Fibroblast of lung (primary cell): ENCODE measurements around the gene CHRM5. TPM values are rescaled to one million over a fixed set of nuclear protein-coding genes. Genes with fewer than 3 reads are reported as not detected.

Experiments used
- DNase-seq, 2 donors: peaks; one replicate each; pipeline versions ENCODE4 v3.0.0 to v3.0.0-alpha.2; 2010; ENCODE audit warnings: low read depth in 2 of 2
- H2AFZ ChIP-seq: 2 replicates; pipeline ENCODE4 v1.5.1; 2012; ENCODE audit warnings: low read length, control low read depth, inconsistent platforms
- H3K27ac ChIP-seq: 2 replicates; pipeline ENCODE4 v1.5.1; 2011; ENCODE audit warnings: low read length, control low read depth; ENCODE audit not compliant: insufficient read depth
- H3K27me3 ChIP-seq: 2 replicates; pipeline ENCODE4 v1.5.1; 2011; ENCODE audit warnings: mild to moderate bottlenecking, low read length; ENCODE audit not compliant: control insufficient read depth, insufficient read depth
- H3K36me3 ChIP-seq: 2 replicates; pipeline ENCODE4 v1.5.1; 2011; ENCODE audit warnings: low read length; ENCODE audit not compliant: control insufficient read depth, insufficient read depth
- H3K4me1 ChIP-seq: 2 replicates; pipeline ENCODE4 v1.5.1; 2011; ENCODE audit warnings: low read length; ENCODE audit not compliant: control insufficient read depth, insufficient read depth; ENCODE audit errors: extremely low read depth
- H3K4me2 ChIP-seq: 2 replicates; pipeline ENCODE4 v1.5.1; 2011; ENCODE audit warnings: low read length, control low read depth; ENCODE audit not compliant: insufficient read depth; ENCODE audit errors: extremely low read depth
- H3K4me3 ChIP-seq, 4 experiments: fragments of 200-600 bp in 1 of 4; sonication (generic) in 1 of 4; replicated peaks in 1 of 4; 2 replicates each; pipeline ENCODE4 v1.5.1; 2011 to 2016; ENCODE audit warnings: low read length in 4 of 4, low read depth in 3 of 4, mild to moderate bottlenecking in 3 of 4, control low read depth in 2 of 4, inconsistent platforms in 1 of 4, mixed read lengths in 1 of 4; ENCODE audit not compliant: insufficient read depth in 1 of 4; ENCODE audit errors: control extremely low read depth in 1 of 4
- H3K79me2 ChIP-seq: 2 replicates; pipeline ENCODE4 v1.5.1; 2012; ENCODE audit warnings: mild to moderate bottlenecking, low read length, inconsistent platforms; ENCODE audit not compliant: control insufficient read depth, insufficient read depth
- H3K9ac ChIP-seq: 2 replicates; pipeline ENCODE4 v1.5.1; 2011; ENCODE audit warnings: mild to moderate bottlenecking, low read length, control low read depth; ENCODE audit not compliant: insufficient read depth
- H3K9me3 ChIP-seq: 2 replicates; pipeline ENCODE4 v1.5.1; 2012; ENCODE audit warnings: low read depth, low read length; ENCODE audit not compliant: control insufficient read depth, insufficient read depth
- H4K20me1 ChIP-seq: 2 replicates; pipeline ENCODE4 v1.5.1; 2011; ENCODE audit warnings: low read length; ENCODE audit not compliant: control insufficient read depth, insufficient read depth; ENCODE audit errors: extremely low read depth
- EZH2 ChIP-seq: IDR thresholded peaks from 2 replicates; pipeline ENCODE4 v1.5.1; 2012; ENCODE audit warnings: low read length, control low read depth, mild to moderate bottlenecking; ENCODE audit errors: missing control alignments
- polyA plus RNA-seq, 2 donors: library from polyadenylated mRNA; depleted of rRNA in 1 of 2; stranded (reverse) in 1 of 2; unstranded in 1 of 2; fragments of >200 nt; gene quantifications; 2 replicates each; pipeline ENCODE4 v1.2.1, GENCODE V29; 2011 to 2012; ENCODE audit warnings: missing spikeins in 1 of 2
- total RNA-seq: library from RNA; depleted of rRNA; stranded (reverse); fragments of >200 nt; gene quantifications from 2 replicates; pipeline ENCODE4 v1.2.1, GENCODE V29; 2014
- TF ChIP-seq, protein P1 (sequence below), 2 donors: IDR thresholded peaks in 1 of 2; conservative IDR thresholded peaks in 1 of 2; 1 replicate in 1 of 2; 2 replicates in 1 of 2; pipeline ENCODE4 v1.5.1; 2011 to 2012; ENCODE audit warnings: low read length in 2 of 2, control low read depth in 1 of 2, inconsistent platforms in 1 of 2, low read depth in 1 of 2, mild to moderate bottlenecking in 1 of 2

The CHRM5 gene
- total and polyA plus RNA-seq, 2 donors (not counting 1 experiment from before 2014, with no cell fraction given): 0.03 TPM; not detected in 1

DNA sequence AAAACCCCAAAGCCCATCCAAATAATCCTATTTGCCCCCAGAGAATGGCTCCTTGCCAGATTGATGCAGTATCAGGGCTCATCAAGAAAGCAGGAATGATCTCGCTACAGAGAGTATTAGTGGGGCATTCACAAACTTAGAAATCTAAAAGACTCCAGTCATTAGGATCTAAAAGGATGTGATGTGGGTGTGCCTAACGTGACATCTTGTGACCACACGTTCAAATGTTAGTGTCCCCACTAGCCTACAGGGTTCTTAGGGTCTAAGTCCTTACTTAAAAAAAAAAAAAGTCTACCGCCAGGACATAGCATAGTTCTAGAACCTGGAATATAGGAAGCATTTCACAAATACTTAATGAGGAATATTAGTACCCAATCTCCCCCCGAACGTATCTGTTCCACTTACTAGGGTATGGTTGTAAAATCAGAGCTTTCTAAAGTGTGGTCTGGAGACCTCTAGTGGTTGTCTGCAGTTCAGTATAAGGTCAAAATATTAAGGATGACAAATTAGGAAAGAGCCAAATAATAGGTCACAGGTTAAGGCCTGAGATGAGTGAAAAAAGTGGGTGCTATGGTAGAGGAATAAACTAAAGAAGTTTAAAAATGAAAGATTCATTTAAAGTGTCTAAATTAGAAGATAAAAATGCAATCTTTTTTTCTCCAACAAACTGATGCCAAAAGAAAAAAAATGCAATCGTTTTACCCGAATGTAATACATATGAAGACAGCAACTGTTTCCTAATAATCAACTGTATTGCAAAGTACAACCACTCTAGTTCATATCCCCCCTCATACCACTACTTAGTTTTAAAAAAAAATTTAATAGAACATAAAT is 4.2 kb upstream of the CHRM5 start:
- no peaks in the 10 kb centered on the region for H3K36me3 ChIP-seq
- no peak overlapping the region for H3K4me2 ChIP-seq
- no peaks in the 10 kb centered on the region for H3K9me3 ChIP-seq
- no peak overlapping the region for H3K4me3 ChIP-seq
- H3K9ac ChIP-seq: no peak overlapping the region
- no peak overlapping the region for H2AFZ ChIP-seq
- H4K20me1 ChIP-seq: no peaks in the 10 kb centered on the region
- TF ChIP-seq, protein P1, sequence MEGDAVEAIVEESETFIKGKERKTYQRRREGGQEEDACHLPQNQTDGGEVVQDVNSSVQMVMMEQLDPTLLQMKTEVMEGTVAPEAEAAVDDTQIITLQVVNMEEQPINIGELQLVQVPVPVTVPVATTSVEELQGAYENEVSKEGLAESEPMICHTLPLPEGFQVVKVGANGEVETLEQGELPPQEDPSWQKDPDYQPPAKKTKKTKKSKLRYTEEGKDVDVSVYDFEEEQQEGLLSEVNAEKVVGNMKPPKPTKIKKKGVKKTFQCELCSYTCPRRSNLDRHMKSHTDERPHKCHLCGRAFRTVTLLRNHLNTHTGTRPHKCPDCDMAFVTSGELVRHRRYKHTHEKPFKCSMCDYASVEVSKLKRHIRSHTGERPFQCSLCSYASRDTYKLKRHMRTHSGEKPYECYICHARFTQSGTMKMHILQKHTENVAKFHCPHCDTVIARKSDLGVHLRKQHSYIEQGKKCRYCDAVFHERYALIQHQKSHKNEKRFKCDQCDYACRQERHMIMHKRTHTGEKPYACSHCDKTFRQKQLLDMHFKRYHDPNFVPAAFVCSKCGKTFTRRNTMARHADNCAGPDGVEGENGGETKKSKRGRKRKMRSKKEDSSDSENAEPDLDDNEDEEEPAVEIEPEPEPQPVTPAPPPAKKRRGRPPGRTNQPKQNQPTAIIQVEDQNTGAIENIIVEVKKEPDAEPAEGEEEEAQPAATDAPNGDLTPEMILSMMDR (conservative IDR thresholded peaks at IDR 0.05 in 1 of 2, IDR thresholded peaks at IDR 0.05 in 1 of 2; ENCODE audit: low read depth in 1 of 2, low read length in 2 of 2): peak; percentile 73 to 77
- no peak for TF ChIP-seq EZH2
- no peaks in the 10 kb centered on the region for H3K4me1 ChIP-seq
- no peak overlapping the region for H3K27ac ChIP-seq
- no peaks in the 10 kb centered on the region for H3K79me2 ChIP-seq
- DNase-seq: peak; percentile 29 to 56
- no peaks in the 10 kb centered on the region for H3K27me3 ChIP-seq

DNA sequence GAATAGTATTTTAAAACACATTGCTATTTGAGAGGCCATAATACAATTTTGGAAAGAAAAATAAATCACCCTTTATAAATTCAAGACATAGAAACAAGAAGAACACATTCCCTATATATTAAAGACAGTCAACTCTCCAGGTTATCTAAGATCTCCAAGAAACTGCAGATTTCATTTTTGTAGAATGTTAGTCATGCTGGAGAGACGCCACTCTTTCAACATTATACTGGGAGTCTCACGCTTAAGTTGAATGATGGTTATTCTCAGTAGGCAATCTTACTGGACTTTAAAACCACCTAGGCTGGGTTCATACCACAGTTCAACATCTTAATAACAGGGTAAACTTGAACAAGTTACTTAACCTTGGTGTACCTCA is 3.6 kb upstream of the CHRM5 start:
- no peaks in the 10 kb centered on the region for H3K9me3 ChIP-seq
- no peaks in the 10 kb centered on the region for H3K27me3 ChIP-seq
- H3K27ac ChIP-seq: no peak overlapping the region
- no peak overlapping the region for H3K4me3 ChIP-seq
- peak in 1 of 2 donors; percentile 64 for DNase-seq
- no peak overlapping the region for H3K4me2 ChIP-seq
- H4K20me1 ChIP-seq: no peaks in the 10 kb centered on the region
- H3K79me2 ChIP-seq: no peaks in the 10 kb centered on the region
- H3K4me1 ChIP-seq: no peaks in the 10 kb centered on the region
- no peaks in the 10 kb centered on the region for H3K36me3 ChIP-seq
- no peak for TF ChIP-seq EZH2
- TF ChIP-seq, protein P1 (conservative IDR thresholded peaks at IDR 0.05 in 1 of 2, IDR thresholded peaks at IDR 0.05 in 1 of 2; ENCODE audit: low read depth in 1 of 2, low read length in 2 of 2): no peak
- no peak overlapping the region for H3K9ac ChIP-seq
- H2AFZ ChIP-seq: no peak overlapping the region

DNA sequence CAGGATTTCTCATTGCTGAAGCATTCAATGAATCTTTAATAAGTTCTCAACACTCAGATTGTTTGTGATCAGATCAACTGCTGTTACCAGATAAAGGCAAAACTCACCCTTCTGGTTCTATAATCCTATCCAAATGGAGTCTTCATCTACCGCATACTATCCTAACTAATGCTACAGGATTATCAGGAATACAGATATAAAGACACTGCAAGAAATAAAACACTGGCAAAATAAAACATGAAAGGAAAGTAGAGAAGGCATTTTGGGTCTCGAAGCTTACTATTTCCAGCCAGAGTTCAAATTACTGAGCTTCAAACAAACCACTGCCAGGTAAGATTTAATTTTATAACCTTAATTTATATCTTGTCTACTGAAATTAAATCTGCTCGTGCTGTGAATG is 524 bp downstream of the CHRM5 start:
- Histone ChIP-seq H3K4me3 (no peak overlapping the region), H3K79me2 (no peaks in the 10 kb centered on the region), H4K20me1 (no peaks in the 10 kb centered on the region), H3K27ac (no peak overlapping the region), H2AFZ (no peak overlapping the region), H3K9me3 (no peaks in the 10 kb centered on the region), H3K4me2 (no peak overlapping the region), H3K36me3 (no peaks in the 10 kb centered on the region), H3K27me3 (no peaks in the 10 kb centered on the region), H3K4me1 (no peaks in the 10 kb centered on the region), H3K9ac (no peak overlapping the region)
- no peak for DNase-seq
- TF ChIP-seq, protein P1 (conservative IDR thresholded peaks at IDR 0.05 in 1 of 2, IDR thresholded peaks at IDR 0.05 in 1 of 2; ENCODE audit: low read depth in 1 of 2, low read length in 2 of 2): no peak
- no peak for TF ChIP-seq EZH2
